ENCODE data around the gene SLC11A1. TPM values are rescaled to one million over a fixed set of nuclear protein-coding genes. Genes with fewer than 3 reads are reported as not detected.

The SLC11A1 gene
- 0.11 to 0.20 TPM (median 0.16 TPM) in 5 replicates for total RNA-seq (2022; extraction: Qiagen RNA extraction)

DNA sequence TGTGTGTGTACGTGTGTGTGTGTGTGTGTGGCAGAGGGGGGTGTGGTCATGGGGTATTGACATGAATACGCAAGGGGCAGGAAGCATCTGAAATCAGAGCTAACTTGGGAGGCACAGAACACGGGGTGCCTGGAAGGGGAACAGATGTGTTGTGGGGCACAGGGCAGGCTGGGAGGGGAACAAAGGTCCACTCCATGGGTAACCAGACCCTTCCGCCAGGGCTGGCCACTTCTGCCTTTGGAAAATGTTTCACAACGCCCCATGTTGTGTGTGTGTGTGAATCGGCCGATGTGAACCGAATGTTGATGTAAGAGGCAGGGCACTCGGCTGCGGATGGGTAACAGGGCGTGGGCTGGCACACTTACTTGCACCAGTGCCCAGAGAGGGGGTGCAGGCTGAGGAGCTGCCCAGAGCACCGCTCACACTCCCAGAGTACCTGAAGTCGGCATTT lies at the start of gene SLC11A1:
SLC11A1 (plus strand) TSS at position 358 of the 451 bp plus-strand sequence. CDS start 96 bp downstream, outside the sequence.

DNA sequence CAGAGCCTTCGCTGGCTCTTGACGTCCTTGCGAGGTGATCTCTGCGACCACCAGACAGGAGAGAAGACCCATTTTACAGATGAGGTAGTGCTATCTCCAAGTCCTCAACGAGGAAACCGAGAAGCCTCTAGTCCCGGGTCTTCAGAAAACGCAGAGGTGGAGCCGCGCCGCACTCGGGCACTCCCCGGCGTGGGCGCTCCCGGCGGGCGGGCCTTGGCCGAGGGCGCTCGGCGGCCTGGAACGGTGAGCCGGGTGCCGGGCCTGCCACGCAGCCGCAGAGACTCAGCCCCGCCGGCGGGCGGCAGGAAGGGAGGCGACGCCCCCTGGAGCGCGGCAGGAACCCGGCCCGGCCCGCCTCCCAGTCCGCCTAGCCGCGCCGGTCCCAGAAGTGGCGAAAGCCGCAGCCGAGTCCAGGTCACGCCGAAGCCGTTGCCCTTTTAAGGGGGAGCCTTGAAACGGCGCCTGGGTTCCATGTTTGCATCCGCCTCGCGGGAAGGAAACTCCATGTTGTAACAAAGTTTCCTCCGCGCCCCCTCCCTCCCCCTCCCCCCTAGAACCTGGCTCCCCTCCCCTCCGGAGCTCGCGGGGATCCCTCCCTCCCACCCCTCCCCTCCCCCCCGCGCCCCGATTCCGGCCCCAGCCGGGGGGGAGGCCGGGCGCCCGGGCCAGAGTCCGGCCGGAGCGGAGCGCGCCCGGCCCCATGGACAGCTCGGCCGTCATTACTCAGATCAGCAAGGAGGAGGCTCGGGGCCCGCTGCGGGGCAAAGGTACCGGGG lies 17.5 kb downstream of the SLC11A1 start, which contains the start of gene CTDSP1:
CTDSP1 (plus strand) TSS at position 478 of the 776 bp plus-strand sequence; CDS start at position 701, 223 bp downstream.

DNA sequence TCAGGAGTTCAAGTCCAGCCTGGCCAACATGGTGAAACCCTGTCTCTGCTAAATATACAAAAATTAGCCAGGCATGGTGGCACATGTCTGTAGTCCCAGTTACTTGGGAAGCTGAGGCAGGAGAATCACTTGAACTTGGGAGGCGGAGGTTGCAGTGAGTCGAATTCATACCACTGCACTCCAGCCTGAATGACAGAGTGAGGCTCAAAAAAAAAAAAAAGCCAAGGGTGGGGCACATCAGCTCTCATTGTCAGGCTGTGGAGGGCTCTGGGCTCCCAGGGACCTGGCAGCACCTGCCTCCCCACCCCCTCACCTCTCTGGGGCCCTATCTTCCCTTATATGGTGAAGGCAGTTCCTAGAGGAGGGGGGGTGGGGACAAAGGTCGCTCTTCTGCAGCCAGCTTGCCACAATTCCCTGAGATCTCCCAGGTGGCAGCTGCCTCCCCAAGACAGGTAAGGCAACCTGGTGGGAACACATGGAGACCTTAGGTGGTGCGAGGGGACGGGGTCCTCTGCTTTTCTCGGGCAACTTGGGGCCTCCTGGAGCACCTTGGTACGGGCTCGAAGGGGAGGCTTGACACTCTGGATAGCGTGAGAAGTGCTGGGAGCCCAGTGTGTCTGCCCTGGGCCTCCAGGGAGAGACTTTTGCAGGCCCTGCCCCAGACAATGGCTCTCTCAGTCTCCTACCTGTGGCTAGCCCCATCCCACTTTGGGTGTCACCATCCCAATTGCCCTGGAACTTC lies 36.8 kb downstream of the SLC11A1 start, which contains the start of gene VIL1:
VIL1 (plus strand) TSS at position 407 of the 742 bp plus-strand sequence. CDS start 4,656 bp downstream, outside the sequence.

Other genes with a start within 250 kb of the SLC11A1 start
- gene CXCR1, start 215.3 kb upstream of the SLC11A1 start, total RNA-seq (2022; extraction: Qiagen RNA extraction) = not detected in 5 replicates
- gene ARPC2, start 165.1 kb upstream of the SLC11A1 start, total RNA-seq (2022; extraction: Qiagen RNA extraction) = 291 to 312 TPM (median 310 TPM) in 5 replicates
- 0.17 to 0.59 TPM (median 0.49 TPM) in 5 replicates for gene GPBAR1, start 121.3 kb upstream of the SLC11A1 start, total RNA-seq (2022; extraction: Qiagen RNA extraction)
- gene AAMP, start 112.1 kb upstream of the SLC11A1 start, total RNA-seq (2022; extraction: Qiagen RNA extraction) = 117 to 194 TPM (median 124 TPM) in 5 replicates
- 63.9 to 67.2 TPM (median 64.0 TPM) in 5 replicates for gene PNKD, start 111.8 kb upstream of the SLC11A1 start, total RNA-seq (2022; extraction: Qiagen RNA extraction)
- 125 to 143 TPM (median 136 TPM) in 5 replicates for gene TMBIM1, start 89.8 kb upstream of the SLC11A1 start, total RNA-seq (2022; extraction: Qiagen RNA extraction)
- 0.11 to 0.18 TPM in 2 of 5 replicates, not detected in the others for gene CATIP, start 25.4 kb upstream of the SLC11A1 start, total RNA-seq (2022; extraction: Qiagen RNA extraction)
- gene CTDSP1, start 17.6 kb downstream of the SLC11A1 start, total RNA-seq (2022; extraction: Qiagen RNA extraction) = 54.3 to 79.0 TPM (median 77.9 TPM) in 5 replicates
- gene VIL1, start 36.9 kb downstream of the SLC11A1 start, total RNA-seq (2022; extraction: Qiagen RNA extraction) = 0.16 to 0.40 TPM (median 0.27 TPM) in 5 replicates
- 3.7 to 6.8 TPM (median 5.6 TPM) in 5 replicates for gene USP37, start 186.1 kb downstream of the SLC11A1 start, total RNA-seq (2022; extraction: Qiagen RNA extraction)
- 36.8 to 43.3 TPM (median 40.7 TPM) in 5 replicates for gene CNOT9, start 186.6 kb downstream of the SLC11A1 start, total RNA-seq (2022; extraction: Qiagen RNA extraction)
- gene PLCD4, start 225.6 kb downstream of the SLC11A1 start, total RNA-seq (2022; extraction: Qiagen RNA extraction) = 0.14 to 0.46 TPM (median 0.28 TPM) in 5 replicates

Data from A549 treated with dexamethasone at 1 μM for 4 hours (cell line).